Measurements from ENCODE around the gene HECTD4. TPM values are rescaled to one million over a fixed set of nuclear protein-coding genes. Genes with fewer than 3 reads are reported as not detected.

Gene HECTD4
- total RNA-seq, 1 experiment from 2014 or later = 51.3 TPM

DNA sequence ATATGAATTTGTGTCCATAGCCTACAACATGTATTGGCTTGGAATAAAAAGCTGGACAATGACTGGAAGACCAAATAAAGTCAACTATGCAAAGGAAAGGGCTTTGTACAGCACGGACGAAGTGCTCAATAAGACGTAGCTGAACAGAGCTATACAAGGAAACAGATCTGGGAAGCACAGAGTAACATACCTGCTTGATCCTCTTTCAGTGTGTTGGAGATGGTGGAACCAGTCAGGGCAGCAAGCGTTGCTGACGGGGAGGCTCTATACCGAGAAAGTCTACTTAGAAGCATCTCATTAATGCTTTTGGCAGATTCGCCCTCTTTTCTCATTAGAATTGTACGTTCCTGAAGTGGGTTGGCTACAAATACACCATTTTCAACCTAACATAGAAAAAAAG is 99.3 kb downstream of the HECTD4 start:
- BruUV-seq (replicated peaks) = no TSS peak
- Histone ChIP-seq H3K9me3 (ENCODE audit: control insufficient read depth, insufficient read depth, low read depth, low read length) (no peaks in the 10 kb centered on the region), H3K36me3 (ENCODE audit: control insufficient read depth, insufficient read depth, low read length) (no peaks in the 10 kb centered on the region; the same call in 1 of the 2 replicates), H3K27ac (ENCODE audit: low read length) (no peak overlapping the region), H3K4me1 (ENCODE audit: control insufficient read depth, insufficient read depth, low read length) (no peaks in the 10 kb centered on the region), H3K4me3 (ENCODE audit: low read depth in 2 of 2, low read length in 2 of 2) (no peak overlapping the region), H3K27me3 (ENCODE audit: control insufficient read depth, insufficient read depth, low read length) (no peaks in the 10 kb centered on the region)
- intact Hi-C loops (cut with micrococcal nuclease; ENCODE audit: unreplicated experiment) = no loop called here
- CTCF ChIA-PET = no interaction called here
- ATAC-seq (no peak), DNase-seq (ENCODE audit: low read depth, low spot score) (no peak)
- no peak for TF ChIP-seq TCF7L2 (IDR thresholded peaks at IDR 0.05; ENCODE audit: low read depth, low read length)
- no peak for TF ChIP-seq SIN3A (IDR thresholded peaks at IDR 0.05; ENCODE audit: borderline replicate concordance, insufficient read depth, low read depth, low read length)
- no peak for TF ChIP-seq POLR2AphosphoS5 (IDR thresholded peaks at IDR 0.05; ENCODE audit: low read depth, low read length)
- TF ChIP-seq, protein P1, sequence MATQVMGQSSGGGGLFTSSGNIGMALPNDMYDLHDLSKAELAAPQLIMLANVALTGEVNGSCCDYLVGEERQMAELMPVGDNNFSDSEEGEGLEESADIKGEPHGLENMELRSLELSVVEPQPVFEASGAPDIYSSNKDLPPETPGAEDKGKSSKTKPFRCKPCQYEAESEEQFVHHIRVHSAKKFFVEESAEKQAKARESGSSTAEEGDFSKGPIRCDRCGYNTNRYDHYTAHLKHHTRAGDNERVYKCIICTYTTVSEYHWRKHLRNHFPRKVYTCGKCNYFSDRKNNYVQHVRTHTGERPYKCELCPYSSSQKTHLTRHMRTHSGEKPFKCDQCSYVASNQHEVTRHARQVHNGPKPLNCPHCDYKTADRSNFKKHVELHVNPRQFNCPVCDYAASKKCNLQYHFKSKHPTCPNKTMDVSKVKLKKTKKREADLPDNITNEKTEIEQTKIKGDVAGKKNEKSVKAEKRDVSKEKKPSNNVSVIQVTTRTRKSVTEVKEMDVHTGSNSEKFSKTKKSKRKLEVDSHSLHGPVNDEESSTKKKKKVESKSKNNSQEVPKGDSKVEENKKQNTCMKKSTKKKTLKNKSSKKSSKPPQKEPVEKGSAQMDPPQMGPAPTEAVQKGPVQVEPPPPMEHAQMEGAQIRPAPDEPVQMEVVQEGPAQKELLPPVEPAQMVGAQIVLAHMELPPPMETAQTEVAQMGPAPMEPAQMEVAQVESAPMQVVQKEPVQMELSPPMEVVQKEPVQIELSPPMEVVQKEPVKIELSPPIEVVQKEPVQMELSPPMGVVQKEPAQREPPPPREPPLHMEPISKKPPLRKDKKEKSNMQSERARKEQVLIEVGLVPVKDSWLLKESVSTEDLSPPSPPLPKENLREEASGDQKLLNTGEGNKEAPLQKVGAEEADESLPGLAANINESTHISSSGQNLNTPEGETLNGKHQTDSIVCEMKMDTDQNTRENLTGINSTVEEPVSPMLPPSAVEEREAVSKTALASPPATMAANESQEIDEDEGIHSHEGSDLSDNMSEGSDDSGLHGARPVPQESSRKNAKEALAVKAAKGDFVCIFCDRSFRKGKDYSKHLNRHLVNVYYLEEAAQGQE (IDR thresholded peaks at IDR 0.05; ENCODE audit: insufficient read depth in 1 of 2, low read depth in 2 of 2, low read length in 1 of 2) = no peak
- TF ChIP-seq, protein P2, sequence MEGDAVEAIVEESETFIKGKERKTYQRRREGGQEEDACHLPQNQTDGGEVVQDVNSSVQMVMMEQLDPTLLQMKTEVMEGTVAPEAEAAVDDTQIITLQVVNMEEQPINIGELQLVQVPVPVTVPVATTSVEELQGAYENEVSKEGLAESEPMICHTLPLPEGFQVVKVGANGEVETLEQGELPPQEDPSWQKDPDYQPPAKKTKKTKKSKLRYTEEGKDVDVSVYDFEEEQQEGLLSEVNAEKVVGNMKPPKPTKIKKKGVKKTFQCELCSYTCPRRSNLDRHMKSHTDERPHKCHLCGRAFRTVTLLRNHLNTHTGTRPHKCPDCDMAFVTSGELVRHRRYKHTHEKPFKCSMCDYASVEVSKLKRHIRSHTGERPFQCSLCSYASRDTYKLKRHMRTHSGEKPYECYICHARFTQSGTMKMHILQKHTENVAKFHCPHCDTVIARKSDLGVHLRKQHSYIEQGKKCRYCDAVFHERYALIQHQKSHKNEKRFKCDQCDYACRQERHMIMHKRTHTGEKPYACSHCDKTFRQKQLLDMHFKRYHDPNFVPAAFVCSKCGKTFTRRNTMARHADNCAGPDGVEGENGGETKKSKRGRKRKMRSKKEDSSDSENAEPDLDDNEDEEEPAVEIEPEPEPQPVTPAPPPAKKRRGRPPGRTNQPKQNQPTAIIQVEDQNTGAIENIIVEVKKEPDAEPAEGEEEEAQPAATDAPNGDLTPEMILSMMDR (IDR thresholded peaks at IDR 0.05) = no peak
- in situ Hi-C loops (cut with HindIII; ENCODE audit: low pct_unique_long_range_greater_than_20kb, low sequenced_read_pairs) = no loop called here
- POLR2A ChIA-PET = no interaction called here

DNA sequence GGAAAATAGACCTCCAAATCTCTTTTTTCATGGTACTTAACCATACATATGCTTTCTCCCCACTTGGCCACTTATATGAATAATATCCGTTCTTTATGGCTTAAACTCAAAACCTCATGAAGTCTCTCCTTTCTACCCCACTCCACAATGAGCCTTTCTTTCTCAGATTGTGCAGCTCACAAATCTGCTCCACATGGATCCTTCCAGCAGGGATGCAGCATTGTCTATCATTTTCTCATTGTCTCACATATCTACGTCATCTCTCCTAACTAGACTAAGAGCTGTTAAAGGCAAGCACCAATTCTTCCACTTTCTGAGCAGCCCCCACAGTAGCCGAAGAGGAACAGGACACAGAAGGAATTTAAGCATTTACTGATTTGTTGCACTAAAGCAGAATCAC is 106.4 kb downstream of the HECTD4 start:
- no TSS peak for BruUV-seq (replicated peaks)
- ChIA-PET CTCF (no interaction called here), POLR2A (no interaction called here)
- no peak overlapping the region for H3K27ac ChIP-seq (ENCODE audit: low read length)
- no peaks in the 10 kb centered on the region for H3K27me3 ChIP-seq (ENCODE audit: control insufficient read depth, insufficient read depth, low read length)
- in situ Hi-C loops (cut with HindIII; ENCODE audit: low pct_unique_long_range_greater_than_20kb, low sequenced_read_pairs) (no loop called here), intact Hi-C loops (cut with micrococcal nuclease; ENCODE audit: unreplicated experiment) (no loop called here)
- H3K4me1 ChIP-seq (ENCODE audit: control insufficient read depth, insufficient read depth, low read length) = no peaks in the 10 kb centered on the region
- no peak for ATAC-seq
- DNase-seq (ENCODE audit: low read depth, low spot score) = no peak
- no peak overlapping the region for H3K4me3 ChIP-seq (ENCODE audit: low read depth in 2 of 2, low read length in 2 of 2)
- H3K36me3 ChIP-seq (ENCODE audit: control insufficient read depth, insufficient read depth, low read length) = no peaks in the 10 kb centered on the region; the same call in 1 of the 2 replicates
- no peaks in the 10 kb centered on the region for H3K9me3 ChIP-seq (ENCODE audit: control insufficient read depth, insufficient read depth, low read depth, low read length)
- TF ChIP-seq TCF7L2 (IDR thresholded peaks at IDR 0.05; ENCODE audit: low read depth, low read length) = no peak
- TF ChIP-seq, protein P1 (IDR thresholded peaks at IDR 0.05; ENCODE audit: insufficient read depth in 1 of 2, low read depth in 2 of 2, low read length in 1 of 2) = no peak
- no peak for TF ChIP-seq POLR2AphosphoS5 (IDR thresholded peaks at IDR 0.05; ENCODE audit: low read depth, low read length)
- TF ChIP-seq SIN3A (IDR thresholded peaks at IDR 0.05; ENCODE audit: borderline replicate concordance, insufficient read depth, low read depth, low read length) = no peak
- TF ChIP-seq, protein P2 (IDR thresholded peaks at IDR 0.05) = no peak

Data from Panc1 (cell line).